Stimulated activated CD4-positive, alpha-beta T cell treated with anti-CD3 and anti-CD28 coated beads, Interleukin-2, amount 100 ng/mL, for 4 hours (primary cell): ENCODE data around the gene CREG2.
"Not testable (repeated sequence)": the region's sequence is repeated elsewhere in the genome, so short reads cannot be mapped to it uniquely, and the experiment has no call there.

ENCODE experiments used
- DNase-seq: peaks from one replicate; pipeline ENCODE4 v3.0.0-alpha.2; 2020; ENCODE audit warnings: low read depth

CREG2 gene

GRCh38 chr2:101372792-101373191 lies 14.5 kb downstream of the CREG2 start:
- no peak for DNase-seq

- DNase-seq = no peak
Observed at GRCh38 chr2:101371636-101372035, 15.7 kb downstream of the CREG2 start.

- DNase-seq = no peak
Observed at GRCh38 chr2:101369100-101369499, 18.2 kb downstream of the CREG2 start.

- no peak for DNase-seq
Observed at GRCh38 chr2:101368376-101368775, 18.9 kb downstream of the CREG2 start.

- DNase-seq = no peak
Observed at GRCh38 chr2:101367508-101367907, 19.8 kb downstream of the CREG2 start.

GRCh38 chr2:101364878-101365277 lies 22.4 kb downstream of the CREG2 start:
- no peak for DNase-seq

- DNase-seq = no peak
Observed at GRCh38 chr2:101362777-101363176, 24.5 kb downstream of the CREG2 start.

- no peak for DNase-seq
Observed at GRCh38 chr2:101362316-101362715, 25.0 kb downstream of the CREG2 start.

- DNase-seq = no peak
Observed at GRCh38 chr2:101361522-101361921, 25.8 kb downstream of the CREG2 start.

- DNase-seq = no peak
Observed at GRCh38 chr2:101361121-101361520, 26.2 kb downstream of the CREG2 start.

GRCh38 chr2:101360232-101360631 lies 27.1 kb downstream of the CREG2 start:
- DNase-seq = no peak

- DNase-seq = no peak
Observed at GRCh38 chr2:101359410-101359954, 27.8 kb downstream of the CREG2 start.

GRCh38 chr2:101357376-101357775 lies 29.9 kb downstream of the CREG2 start:
- no peak for DNase-seq

- no peak for DNase-seq
Observed at GRCh38 chr2:101356521-101356920, 30.8 kb downstream of the CREG2 start.

GRCh38 chr2:101356055-101356454 lies 31.2 kb downstream of the CREG2 start:
- no peak for DNase-seq

GRCh38 chr2:101355401-101356054 lies 31.8 kb downstream of the CREG2 start:
- DNase-seq = no peak

GRCh38 chr2:101354420-101355311 lies 32.6 kb downstream of the CREG2 start:
- no peak for DNase-seq

- not testable (repeated sequence) for DNase-seq
Observed at GRCh38 chr2:101352631-101353030, 34.7 kb downstream of the CREG2 start.

- no peak for DNase-seq
Observed at GRCh38 chr2:101351207-101351606, 36.1 kb downstream of the CREG2 start.

- no peak for DNase-seq
Observed at GRCh38 chr2:101349893-101350662, 37.2 kb downstream of the CREG2 start.

GRCh38 chr2:101348883-101349282 lies 38.4 kb downstream of the CREG2 start:
- no peak for DNase-seq

GRCh38 chr2:101346909-101347308 lies 40.4 kb downstream of the CREG2 start:
- DNase-seq = no peak
